Spleen (tissue), 11 donors: ENCODE results near the gene DDX51. TPM values are rescaled to one million over a fixed set of nuclear protein-coding genes. Genes with fewer than 3 reads are reported as not detected.

Experiments used
- DNase-seq: peaks from one replicate; pipeline ENCODE4 v3.0.0-alpha.2; 2020
- H3K27ac ChIP-seq, 8 donors: fragments of 200-600 bp; sonication (generic) in 7 of 8; 1 replicate in 4 of 8; 2 replicates in 4 of 8; pipeline versions ENCODE4 v1.5.0 to v1.8.0; 2016 to 2021; ENCODE audit warnings: inconsistent platforms in 4 of 8, mild to moderate bottlenecking in 4 of 8, moderate library complexity in 1 of 8
- H3K27me3 ChIP-seq, 7 donors: fragments of 200-600 bp; sonication (generic) in 6 of 7; replicated peaks in 1 of 7; 1 replicate in 4 of 7; 2 replicates in 3 of 7; pipeline versions ENCODE4 v1.5.0 to v1.8.0; 2016 to 2021; ENCODE audit warnings: inconsistent platforms in 3 of 7, mild to moderate bottlenecking in 1 of 7
- H3K36me3 ChIP-seq, 6 donors: fragments of 200-600 bp; sonication (generic) in 5 of 6; 1 replicate in 4 of 6; 2 replicates in 2 of 6; pipeline versions ENCODE4 v1.5.0 to v1.8.0; 2016 to 2021; ENCODE audit warnings: inconsistent platforms in 2 of 6
- H3K4me1 ChIP-seq, 6 donors: fragments of 200-600 bp; sonication (generic) in 5 of 6; 1 replicate in 3 of 6; 2 replicates in 3 of 6; pipeline versions ENCODE4 v1.5.0 to v1.8.0; 2016 to 2021; ENCODE audit warnings: inconsistent platforms in 3 of 6
- H3K4me3 ChIP-seq, 8 donors: fragments of 200-600 bp; sonication (generic) in 7 of 8; 1 replicate in 4 of 8; 2 replicates in 4 of 8; pipeline versions ENCODE4 v1.5.0 to v1.8.0; 2016 to 2021; ENCODE audit warnings: inconsistent platforms in 4 of 8, mild to moderate bottlenecking in 4 of 8, moderate library complexity in 2 of 8
- H3K9me3 ChIP-seq, 8 donors: fragments of 200-600 bp; sonication (generic) in 7 of 8; 1 replicate in 4 of 8; 2 replicates in 4 of 8; pipeline versions ENCODE4 v1.5.0 to v1.8.0; 2016 to 2021; ENCODE audit warnings: inconsistent platforms in 4 of 8
- CTCF ChIP-seq, 11 experiments: fragments of 200-600 bp in 7 of 11; fragments of 450-650 bp in 4 of 11; sonication (generic) in 4 of 11; IDR thresholded peaks in 8 of 11; conservative IDR thresholded peaks in 3 of 11; 1 replicate in 7 of 11; 2 replicates in 4 of 11; pipeline versions ENCODE4 v1.4.0 to v1.8.0; 2016 to 2021; ENCODE audit warnings: antibody characterized with exemption in 11 of 11, inconsistent platforms in 4 of 11, mild to moderate bottlenecking in 1 of 11
- POLR2A ChIP-seq, 3 donors: fragments of 450-650 bp; IDR thresholded peaks; one replicate each; pipeline ENCODE4 v1.5.1; 2017; ENCODE audit warnings: antibody characterized with exemption in 3 of 3, mild to moderate bottlenecking in 1 of 3
- POLR2AphosphoS5 ChIP-seq, 3 donors: sonication (generic); formaldehyde crosslinking; IDR thresholded peaks; one replicate each; pipeline ENCODE4 v1.5.1; 2017; ENCODE audit warnings: antibody characterized with exemption in 3 of 3
- WGBS, 5 donors: extraction: QIAGEN DNeasy Blood & Tissue Kit in 3 of 5; methylation state at CpG; one replicate each; pipeline versions ENCODE4 v1.1.5 to v1.1.7; 2013 to 2018; 5-methylcytosine and 5-hydroxymethylcytosine counted together
- intact Hi-C: fragments of 100-400 bp; cut with DNase I; formaldehyde crosslinking; loops from one replicate; pipeline ENCODE4 v1.15.0; 2023; ENCODE audit warnings: low total_unique reads
- polyA plus RNA-seq, 3 donors: library from polyadenylated mRNA; stranded (reverse); fragments of 200-250 nt; gene quantifications; one replicate each; pipeline ENCODE4 v1.2.1, GENCODE V29; 2013
- total RNA-seq, 7 donors: library from RNA; depleted of rRNA in 3 of 7; stranded (reverse); fragments of >200 nt in 3 of 7; fragmentation: NEBNext Ultra II Directional in 4 of 7; extraction: Animal tissue kit (Norgen Biotek cat#: 25700) in 4 of 7; gene quantifications; one replicate each; pipeline versions ENCODE4 v1.1.0 to v1.2.1, GENCODE V29; 2016 to 2021
- donor health status: healthy with polysubstance abuse.
- donor health status: DM: no; HTN: no; CAD: no; lungs with moderate emphysema.
- donor health status: DM: no; HTN: no; CAD: no.
- donor health status: Bipolar disorder and iron deficiency.
- donor health status: healthy.
- donor health status: DM: no; HTN: no; CAD: no.
- donor health status: DM: yes; HTN: yes; CAD: no.

Gene DDX51
- total and polyA plus RNA-seq, 10 donors, result 16.9 to 36.0 (median 19.5) TPM

DNA sequence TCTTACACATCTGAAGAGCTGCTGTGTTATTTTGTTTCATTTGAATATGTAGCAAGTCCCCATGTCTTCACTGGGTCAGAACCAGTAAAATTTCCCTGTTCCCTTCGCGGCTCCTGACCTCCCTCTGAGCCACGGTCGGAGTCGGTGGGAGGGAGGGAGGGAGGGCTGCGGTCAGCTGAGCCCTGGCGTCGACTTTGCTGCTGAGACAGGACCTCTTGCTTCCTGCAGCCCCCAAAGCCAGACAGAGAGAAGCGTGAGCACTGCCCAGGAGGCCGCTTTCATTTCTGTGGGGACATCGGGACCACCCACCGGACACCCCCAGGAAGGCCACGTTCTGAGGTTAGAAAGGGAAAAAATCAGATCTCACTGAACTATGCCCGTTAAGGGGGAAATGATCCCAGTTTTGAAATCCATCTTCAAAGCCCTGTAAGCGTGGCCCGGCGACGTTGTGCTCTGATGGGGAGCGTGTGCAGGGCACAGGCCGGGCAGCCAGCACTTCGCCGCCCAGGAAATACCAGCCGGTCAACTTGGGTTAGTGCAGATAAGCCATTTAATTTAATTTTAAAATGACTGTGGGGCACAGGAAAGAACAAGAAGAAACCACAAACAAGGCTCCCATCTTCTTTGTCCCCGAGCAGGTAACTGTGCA, 42.2 kb upstream of the DDX51 start:
- WGBS, 5 donors, result 16 to 54% (median 27%) methylated on average over 23 to 24 of the region's 24 CpGs
- intact Hi-C loops, result no loop called here
- Histone ChIP-seq H3K4me1 (peaks cover 10 to 60% (median 36%) of the 10 kb centered on the region in 6 donors), H3K4me3 (peak overlapping the region in 4 of 8 donors; percentile 20 to 59 (median 21)), H3K36me3 (no peaks in the 10 kb centered on the region), H3K27ac (peak overlapping the region in 7 of 8 donors; percentile 1 to 82 (median 48)), H3K27me3 (peaks cover 0 to 62% (median 0%) of the 10 kb centered on the region in 7 donors), H3K9me3 (peaks cover 0 to 57% (median 4%) of the 10 kb centered on the region in 8 donors)
- no peak for DNase-seq
- no peak for TF ChIP-seq CTCF (IDR thresholded peaks at IDR 0.05 in 8 of 11, conservative IDR thresholded peaks at IDR 0.05 in 3 of 11)
- TF ChIP-seq POLR2A (IDR thresholded peaks at IDR 0.05), result no peak
- no peak for TF ChIP-seq POLR2AphosphoS5 (IDR thresholded peaks at IDR 0.05)

- Histone ChIP-seq H3K9me3 (peaks cover 0 to 57% (median 4%) of the 10 kb centered on the region in 8 donors), H3K27ac (peak overlapping the region in 7 of 8 donors; percentile 23 to 82 (median 48)), H3K36me3 (no peaks in the 10 kb centered on the region), H3K4me1 (peaks cover 9 to 54% (median 33%) of the 10 kb centered on the region in 6 donors), H3K27me3 (peaks cover 0 to 55% (median 0%) of the 10 kb centered on the region in 7 donors), H3K4me3 (peak overlapping the region in 4 of 8 donors; percentile 20 to 59 (median 21))
- 41 to 70% (median 51%) methylated on average over 16 of the region's 16 CpGs for WGBS, 5 donors
- intact Hi-C loops, result no loop called here
- no peak for DNase-seq
- TF ChIP-seq POLR2AphosphoS5 (IDR thresholded peaks at IDR 0.05) (peak in 1 of 3 donors; percentile 37), POLR2A (IDR thresholded peaks at IDR 0.05) (no peak), CTCF (IDR thresholded peaks at IDR 0.05 in 8 of 11, conservative IDR thresholded peaks at IDR 0.05 in 3 of 11) (no peak)
Observed at GRCh38 chr12:132185705-132186104, 41.6 kb upstream of the DDX51 start.

DNA sequence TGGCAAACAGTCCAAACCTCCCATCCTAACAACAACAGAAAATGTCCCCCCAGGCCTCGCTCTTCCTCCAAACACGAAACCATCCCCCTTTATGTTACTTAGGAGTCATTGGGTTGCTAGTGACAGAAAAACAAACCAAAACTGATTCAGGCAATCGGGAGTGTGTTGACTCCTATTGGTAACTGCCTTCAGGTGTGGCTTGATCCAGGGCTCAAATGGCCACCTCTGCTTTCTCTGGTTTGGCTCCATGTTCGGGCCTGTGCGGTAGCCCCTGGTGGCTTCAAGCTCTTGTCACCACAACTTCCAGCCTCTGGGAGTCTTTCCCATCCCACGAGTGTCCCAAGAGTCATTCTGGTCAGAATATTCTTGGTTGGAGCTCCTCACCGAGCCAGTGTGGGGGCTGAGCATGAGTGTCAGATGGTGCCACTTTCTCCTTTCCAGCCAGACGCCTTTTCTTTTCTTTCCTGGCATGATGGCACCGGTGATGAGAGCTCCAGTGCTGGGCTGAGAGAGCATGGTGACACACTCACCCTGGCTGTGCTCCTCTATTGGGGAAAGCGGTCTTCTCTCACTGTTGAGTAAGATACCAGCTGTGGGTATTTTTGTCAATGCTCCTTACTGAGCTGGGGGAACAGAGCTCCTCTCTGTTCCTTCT, 38.7 kb upstream of the DDX51 start:
- no peak for TF ChIP-seq POLR2A (IDR thresholded peaks at IDR 0.05)
- TF ChIP-seq CTCF (IDR thresholded peaks at IDR 0.05 in 8 of 11, conservative IDR thresholded peaks at IDR 0.05 in 3 of 11), result no peak
- no peak for TF ChIP-seq POLR2AphosphoS5 (IDR thresholded peaks at IDR 0.05)
- intact Hi-C loops, result no loop called here
- H3K4me1 ChIP-seq, result peaks cover 0 to 40% (median 23%) of the 10 kb centered on the region in 6 donors
- WGBS, 5 donors, result 83 to 89% (median 85%) methylated on average over 10 of the region's 10 CpGs
- peaks cover 0 to 47% (median 5%) of the 10 kb centered on the region in 7 donors for H3K27me3 ChIP-seq
- peaks cover 0 to 51% (median 2%) of the 10 kb centered on the region in 8 donors for H3K9me3 ChIP-seq
- H3K27ac ChIP-seq, result no peak overlapping the region
- H3K4me3 ChIP-seq, result no peak overlapping the region
- no peak for DNase-seq
- no peaks in the 10 kb centered on the region for H3K36me3 ChIP-seq

DNA sequence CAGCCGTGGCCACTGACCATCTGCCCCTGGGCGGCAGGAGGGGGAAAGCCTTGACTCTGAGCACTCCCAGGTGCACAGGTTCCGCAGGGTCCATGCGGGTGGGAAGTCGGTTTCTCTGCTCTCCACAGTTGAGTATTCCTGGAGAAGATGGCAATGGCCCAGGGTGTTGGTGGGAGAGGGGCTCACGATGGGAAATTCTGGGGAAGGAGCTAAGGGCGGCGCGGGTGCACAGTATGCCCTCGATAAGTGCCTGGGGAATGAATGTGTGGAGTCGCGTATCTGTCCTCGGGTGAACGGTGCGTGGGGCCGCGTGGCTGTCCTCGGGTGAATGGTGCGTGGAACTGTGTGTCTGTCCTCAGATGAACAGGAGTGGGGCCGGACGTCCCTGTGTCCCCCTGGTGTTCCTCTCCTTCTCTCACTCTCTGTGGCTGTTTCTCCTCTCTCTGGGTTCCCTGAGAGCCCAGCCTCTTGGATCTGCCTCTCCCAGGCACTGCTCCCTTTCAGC, 38.1 kb upstream of the DDX51 start:
- peaks cover 0 to 40% (median 22%) of the 10 kb centered on the region in 6 donors for H3K4me1 ChIP-seq
- no peaks in the 10 kb centered on the region for H3K36me3 ChIP-seq
- intact Hi-C loops, result no loop called here
- no peak overlapping the region for H3K27ac ChIP-seq
- no peak for TF ChIP-seq POLR2AphosphoS5 (IDR thresholded peaks at IDR 0.05)
- TF ChIP-seq POLR2A (IDR thresholded peaks at IDR 0.05), result no peak
- TF ChIP-seq CTCF (IDR thresholded peaks at IDR 0.05 in 8 of 11, conservative IDR thresholded peaks at IDR 0.05 in 3 of 11), result no peak
- 88 to 93% (median 88%) methylated on average over 21 of the region's 21 CpGs for WGBS, 5 donors
- peaks cover 0 to 46% (median 2%) of the 10 kb centered on the region in 8 donors for H3K9me3 ChIP-seq
- H3K27me3 ChIP-seq, result peaks cover 0 to 45% (median 5%) of the 10 kb centered on the region in 7 donors
- no peak overlapping the region for H3K4me3 ChIP-seq
- peak; percentile 49 for DNase-seq
